Stimulated activated CD8-positive, alpha-beta memory T cell treated with anti-CD3 and anti-CD28 coated beads, Interleukin-12 subunit alpha, Interleukin-12 subunit beta, amount 100 ng/mL, for 24 hours (primary cell): ENCODE results near the gene CTDSP1.

Experiments
- DNase-seq: peaks from one replicate; pipeline ENCODE4 v3.0.0-alpha.2; 2020; ENCODE audit errors: extremely low read depth

Gene CTDSP1

GRCh38 chr2:218400167-218400929 is 680 bp downstream of the CTDSP1 start:
- DNase-seq, result no peak

GRCh38 chr2:218400930-218401881 is 1.5 kb downstream of the CTDSP1 start:
- DNase-seq, result no peak

- DNase-seq, result no peak
These were observed 2.2 kb downstream of the CTDSP1 start for GRCh38 chr2:218401890-218402289.

GRCh38 chr2:218402491-218402901 is 2.8 kb downstream of the CTDSP1 start:
- no peak for DNase-seq

GRCh38 chr2:218402911-218403411 is 3.3 kb downstream of the CTDSP1 start:
- DNase-seq, result no peak

GRCh38 chr2:218403810-218404209 is 4.1 kb downstream of the CTDSP1 start:
- DNase-seq, result no peak

- DNase-seq, result no peak
These were observed 4.8 kb downstream of the CTDSP1 start for GRCh38 chr2:218404351-218405085.

- no peak for DNase-seq
These were observed 5.5 kb downstream of the CTDSP1 start for GRCh38 chr2:218405086-218405745.

- no peak for DNase-seq
These were observed 6.1 kb downstream of the CTDSP1 start for GRCh38 chr2:218405746-218406208.

GRCh38 chr2:218406209-218406948 is 6.7 kb downstream of the CTDSP1 start:
- peak; percentile 81 for DNase-seq

- DNase-seq, result no peak
These were observed 7.4 kb downstream of the CTDSP1 start for GRCh38 chr2:218406949-218407618.

GRCh38 chr2:218407717-218408116 is 8.0 kb downstream of the CTDSP1 start:
- no peak for DNase-seq

- DNase-seq, result no peak
These were observed 18.7 kb downstream of the CTDSP1 start for GRCh38 chr2:218418321-218418716.

- DNase-seq, result no peak
These were observed 19.2 kb downstream of the CTDSP1 start, which contains the start of gene VIL1 for GRCh38 chr2:218418717-218419458. TSS of gene VIL1 (plus strand) at chr2:218419123. CDS start at chr2:218423779, 4,656 bp downstream.

- no peak for DNase-seq
These were observed 20.1 kb downstream of the CTDSP1 start for GRCh38 chr2:218419630-218420216.

- no peak for DNase-seq
These were observed 21.4 kb downstream of the CTDSP1 start for GRCh38 chr2:218421027-218421426.

GRCh38 chr2:218422403-218423086 is 22.9 kb downstream of the CTDSP1 start:
- no peak for DNase-seq

GRCh38 chr2:218423584-218423983 is 23.9 kb downstream of the CTDSP1 start:
- DNase-seq, result no peak
